ENCODE results near the gene EFCAB5. TPM values are rescaled to one million over a fixed set of nuclear protein-coding genes. Genes with fewer than 3 reads are reported as not detected.

EFCAB5 gene
- total and polyA plus RNA-seq, 2 of the 8 experiments (the other 6 are each of a cell fraction or from before 2014, with no cell fraction given), result 0.05 to 0.34 TPM

- TF ChIP-seq POLR2AphosphoS5 (IDR thresholded peaks at IDR 0.05; ENCODE audit: low read depth, low read length) (no peak), FOSL1 (IDR thresholded peaks at IDR 0.05; ENCODE audit: insufficient read depth, low read depth, low read length) (no peak), MAFK (IDR thresholded peaks at IDR 0.05; ENCODE audit: low read depth, low read length) (no peak), CHD1 (IDR thresholded peaks at IDR 0.05; ENCODE audit: low read depth, low read length) (no peak)
Measured at GRCh38 chr17:29948448-29949215, 7.2 kb downstream of the EFCAB5 start (continued).
